Measurements from ENCODE around the gene YJEFN3. TPM values are rescaled to one million over a fixed set of nuclear protein-coding genes. Genes with fewer than 3 reads are reported as not detected.

YJEFN3 gene
- total RNA-seq, 1 experiment from 2014 or later, result 18.5 TPM

DNA sequence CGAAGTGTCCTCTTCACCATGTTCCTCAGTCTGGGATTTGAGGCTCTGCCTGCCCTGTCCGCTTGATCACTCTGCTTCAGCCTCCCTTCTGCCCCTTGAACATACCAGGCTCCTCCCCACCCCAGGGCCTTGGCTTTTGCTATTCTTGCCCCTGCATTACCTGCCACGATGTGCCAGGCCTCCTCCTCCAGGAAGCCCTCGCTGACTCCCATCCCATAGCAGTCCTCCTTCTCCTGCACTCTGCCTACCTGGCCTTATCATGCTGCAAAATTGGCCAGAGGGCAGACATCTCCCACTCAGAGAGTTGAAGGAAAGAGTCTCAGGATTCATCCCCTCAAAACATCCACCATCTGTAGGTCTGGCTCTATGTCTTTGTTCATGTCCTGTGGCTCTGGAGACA lies 2.2 kb downstream of the YJEFN3 start:
- no peak overlapping the region for H3K4me2 ChIP-seq

GRCh38 chr19:19531951-19532805 lies 3.5 kb downstream of the YJEFN3 start:
- ChIA-PET POLR2A (ENCODE audit: unreplicated experiment) (interaction anchor here (0.6 kb wide), 1 partner anchor 117 kb away, joined by 22 read pairs; no protein-coding TSS in a partner anchor), CTCF (interaction anchor here (0.5 to 1.9 kb wide), 8 partner anchors 9 to 168 kb away, joined by 3 to 19 read pairs (median 6); partner anchors contain the start of genes ATP13A1 and GATAD2A)
- peak in 1 of 2 experiments; percentile 74 for DNase-seq
- no peak overlapping the region for H3K27ac ChIP-seq
- H3K4me2 ChIP-seq, result peak overlapping the region; percentile 31; the same call in 1 of the 2 replicates
- TF ChIP-seq EZH2 (IDR thresholded peaks at IDR 0.05; ENCODE audit: low read depth), result no peak
- TF ChIP-seq CTCF (conservative IDR thresholded peaks at IDR 0.05), result peak; percentile 99
- no peaks in the 10 kb centered on the region for H3K9me3 ChIP-seq (ENCODE audit: insufficient read depth, low read depth)
- H3K4me1 ChIP-seq (replicated peaks; ENCODE audit: insufficient read depth), result no peaks in the 10 kb centered on the region
- no peaks in the 10 kb centered on the region for H3K27me3 ChIP-seq (ENCODE audit: insufficient read depth, low read depth)
- BruUV-seq (replicated peaks), result TSS peak; percentile 9
- peaks cover 44% of the 10 kb centered on the region for H3F3A ChIP-seq (ENCODE audit: insufficient read depth, low read depth)
- H2AFZ ChIP-seq, result no peak overlapping the region
- peaks cover 5% of the 10 kb centered on the region; the same call in 1 of the 2 replicates for H4K20me1 ChIP-seq (ENCODE audit: insufficient read depth)
- no peaks in the 10 kb centered on the region for H3K79me2 ChIP-seq (ENCODE audit: low read depth)
- H3K4me3 ChIP-seq, result no peak overlapping the region
- H3K36me3 ChIP-seq (ENCODE audit: low read depth), result peaks cover 5% of the 10 kb centered on the region; the same call in 1 of the 2 replicates
- intact Hi-C loops (cut with micrococcal nuclease; ENCODE audit: unreplicated experiment), result loop anchor here (1.0 to 10.0 kb wide), 3 partner anchors 111 to 745 kb away; partner anchors contain the start of gene GMIP
- H3K9me2 ChIP-seq (ENCODE audit: insufficient read depth), result no peaks in the 10 kb centered on the region

More for the DNA sequence above, 2.2 kb downstream of the YJEFN3 start:
- CTCF ChIA-PET, result no interaction called here
- POLR2A ChIA-PET (ENCODE audit: unreplicated experiment), result interaction anchor here (0.6 kb wide), 1 partner anchor 225 kb away, joined by 5 read pairs; no protein-coding TSS in a partner anchor
- H3K36me3 ChIP-seq (ENCODE audit: low read depth), result peaks cover 5% of the 10 kb centered on the region; the same call in 1 of the 2 replicates
- H3K4me1 ChIP-seq (replicated peaks; ENCODE audit: insufficient read depth), result no peaks in the 10 kb centered on the region
- H2AFZ ChIP-seq, result no peak overlapping the region
- no peaks in the 10 kb centered on the region for H3K9me3 ChIP-seq (ENCODE audit: insufficient read depth, low read depth)
- DNase-seq, result no peak
- peaks cover 38% of the 10 kb centered on the region for H3F3A ChIP-seq (ENCODE audit: insufficient read depth, low read depth)
- no peaks in the 10 kb centered on the region for H3K27me3 ChIP-seq (ENCODE audit: insufficient read depth, low read depth)
- H3K4me3 ChIP-seq, result no peak overlapping the region
- H3K27ac ChIP-seq, result no peak overlapping the region
- TF ChIP-seq EZH2 (IDR thresholded peaks at IDR 0.05; ENCODE audit: low read depth) (no peak), CTCF (conservative IDR thresholded peaks at IDR 0.05) (no peak)
- no TSS peak for BruUV-seq (replicated peaks)
- intact Hi-C loops (cut with micrococcal nuclease; ENCODE audit: unreplicated experiment), result loop anchor here (5.0 to 10.0 kb wide), 2 partner anchors 244 to 746 kb away; no protein-coding TSS in a partner anchor
- H4K20me1 ChIP-seq (ENCODE audit: insufficient read depth), result peaks cover 9% of the 10 kb centered on the region; the same call in 1 of the 2 replicates
- no peaks in the 10 kb centered on the region for H3K9me2 ChIP-seq (ENCODE audit: insufficient read depth)
- no peaks in the 10 kb centered on the region for H3K79me2 ChIP-seq (ENCODE audit: low read depth)

- H3K79me2 ChIP-seq (ENCODE audit: low read depth), result no peaks in the 10 kb centered on the region
- H3K9me3 ChIP-seq (ENCODE audit: insufficient read depth, low read depth), result no peaks in the 10 kb centered on the region
- peaks cover 5% of the 10 kb centered on the region; the same call in 1 of the 2 replicates for H4K20me1 ChIP-seq (ENCODE audit: insufficient read depth)
- H3K4me2 ChIP-seq, result 0 out of 2 replicates have a peak overlapping the region, but pooled peaks have one; percentile 31
- ChIA-PET POLR2A (ENCODE audit: unreplicated experiment) (no interaction called here), CTCF (interaction anchor here (0.6 to 1.9 kb wide), 3 partner anchors 20 to 43 kb away, joined by 4 to 19 read pairs (median 9); no protein-coding TSS in a partner anchor)
- intact Hi-C loops (cut with micrococcal nuclease; ENCODE audit: unreplicated experiment), result loop anchor here (1.0 to 10.0 kb wide), 3 partner anchors 110 to 744 kb away; partner anchors contain the start of gene GMIP
- no peak for TF ChIP-seq CTCF (conservative IDR thresholded peaks at IDR 0.05)
- TF ChIP-seq EZH2 (IDR thresholded peaks at IDR 0.05; ENCODE audit: low read depth), result no peak
- no peak overlapping the region for H3K27ac ChIP-seq
- no peak overlapping the region for H3K4me3 ChIP-seq
- no peak for DNase-seq
- H3K36me3 ChIP-seq (ENCODE audit: low read depth), result no peaks in the 10 kb centered on the region
- BruUV-seq (replicated peaks), result no TSS peak
- no peaks in the 10 kb centered on the region for H3K9me2 ChIP-seq (ENCODE audit: insufficient read depth)
- no peak overlapping the region for H2AFZ ChIP-seq
- no peaks in the 10 kb centered on the region for H3K4me1 ChIP-seq (replicated peaks; ENCODE audit: insufficient read depth)
- H3F3A ChIP-seq (ENCODE audit: insufficient read depth, low read depth), result peaks cover 47% of the 10 kb centered on the region
- no peaks in the 10 kb centered on the region for H3K27me3 ChIP-seq (ENCODE audit: insufficient read depth, low read depth)
Measured at GRCh38 chr19:19532806-19533701, 4.3 kb downstream of the YJEFN3 start.

Measured in PC-9 (cell line).